Measurements from ENCODE around the gene RIMBP3C. TPM values are rescaled to one million over a fixed set of nuclear protein-coding genes. Genes with fewer than 3 reads are reported as not detected.

RIMBP3C gene
- total and polyA plus RNA-seq, 2 of the 8 experiments (the other 6 are each of a cell fraction or from before 2014, with no cell fraction given): 0.08 TPM; not detected in 1

DNA sequence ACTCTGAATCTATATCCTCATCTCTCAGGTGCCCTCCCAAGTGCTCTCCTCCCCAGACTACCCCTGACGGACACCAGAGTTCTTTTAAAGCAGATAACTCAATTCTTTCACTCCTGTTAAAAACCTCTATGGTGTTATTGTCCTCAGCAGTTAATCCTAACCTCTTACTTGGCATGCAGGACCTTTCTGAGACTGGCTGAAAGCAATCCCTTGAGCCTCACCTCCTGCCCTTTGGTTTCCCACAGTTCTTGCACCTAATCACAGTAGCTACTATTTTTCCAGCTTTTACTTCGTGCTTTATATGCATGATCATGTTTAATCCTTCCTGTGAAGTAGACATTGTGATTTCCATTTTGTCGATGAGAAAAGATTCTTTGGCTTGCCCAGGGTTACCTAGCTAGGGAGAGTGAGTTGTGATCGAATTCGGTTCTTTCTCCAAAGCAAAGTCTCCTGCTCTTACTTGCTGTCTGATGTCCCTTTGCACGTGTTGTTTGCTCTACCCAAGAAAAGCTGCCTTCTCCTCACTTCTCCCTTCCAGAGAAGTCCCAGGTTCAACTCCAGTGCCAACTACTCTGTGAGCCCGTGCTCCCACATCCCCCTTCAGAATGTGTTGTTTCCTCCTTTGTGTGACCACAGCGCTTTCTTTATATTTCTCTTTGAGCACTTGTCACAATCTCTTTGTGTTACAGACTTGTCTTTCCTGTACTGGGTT, 18.4 kb upstream of the RIMBP3C start:
- no peak for FAIRE-seq
- Histone ChIP-seq H3K4me1 (replicated peaks in 1 of 4; ENCODE audit: control insufficient read depth in 3 of 4, insufficient read depth in 4 of 4, low read length in 3 of 4) (peaks cover 0 to 8% (median 6%) of the 10 kb centered on the region in 4 experiments; a peak in 4 of 7 replicates), H2BK20ac (ENCODE audit: low read length) (no peak overlapping the region), H3K9me3 (ENCODE audit: insufficient read depth in 2 of 2, low read depth in 1 of 2, low read length in 1 of 2) (no peaks in the 10 kb centered on the region), H2BK120ac (replicated peaks; ENCODE audit: low read depth, low read length) (no peak overlapping the region), H3K4ac (replicated peaks; ENCODE audit: insufficient read length, low read depth, low read length) (no peak overlapping the region), H3K79me1 (ENCODE audit: low read depth, low read length) (peaks cover 20% of the 10 kb centered on the region), H2BK12ac (ENCODE audit: low read depth, low read length) (no peak overlapping the region), H3K56ac (replicated peaks; ENCODE audit: insufficient read length, low read depth, low read length) (no peak overlapping the region), H4K20me1 (replicated peaks in 1 of 2; ENCODE audit: control insufficient read depth in 1 of 2, insufficient read depth in 2 of 2, low read length in 2 of 2) (peaks cover 36 to 43% of the 10 kb centered on the region in 2 experiments), H3K14ac (ENCODE audit: insufficient read length) (no peak overlapping the region), H2AFZ (ENCODE audit: low read length) (no peak overlapping the region), H4K5ac (ENCODE audit: insufficient read length, low read depth, low read length) (no peak overlapping the region), H2BK5ac (ENCODE audit: low read depth, low read length) (no peak overlapping the region), H4K91ac (replicated peaks; ENCODE audit: insufficient read length, low read length) (no peak overlapping the region), H2AK5ac (ENCODE audit: low read depth, low read length) (no peak overlapping the region), H3K23me2 (ENCODE audit: low read depth, low read length) (peaks cover 2% of the 10 kb centered on the region), H3K36me3 (ENCODE audit: control insufficient read depth in 2 of 4, insufficient read depth in 4 of 4, low read length in 3 of 4) (no peaks in the 10 kb centered on the region; a peak in 1 of 8 replicates), H3K79me2 (ENCODE audit: control insufficient read depth in 1 of 2, insufficient read depth in 2 of 2, low read length in 2 of 2) (peaks cover 63 to 70% of the 10 kb centered on the region in 2 experiments), H3K23ac (ENCODE audit: insufficient read length) (no peak overlapping the region), H3K27ac (ENCODE audit: low read depth, low read length) (no peak overlapping the region), H3K4me2 (ENCODE audit: insufficient read depth in 1 of 2, low read depth in 2 of 2, low read length in 2 of 2) (peak overlapping the region; percentile 54 to 77), H3K27me3 (replicated peaks in 1 of 4; ENCODE audit: control insufficient read depth in 3 of 4, extremely low read depth in 1 of 4, insufficient read depth in 3 of 4, low read length in 3 of 4) (no peaks in the 10 kb centered on the region; a peak in 1 of 7 replicates), H3K9ac (replicated peaks in 1 of 4; ENCODE audit: extremely low read depth in 1 of 4, low read depth in 3 of 4, low read length in 3 of 4) (peak overlapping the region in 1 of 4 experiments; percentile 61; a peak in 2 of 7 replicates), H4K8ac (ENCODE audit: extremely low read depth, insufficient read depth, low read length) (no peak overlapping the region), H3K18ac (ENCODE audit: extremely low read depth, low read length) (no peak overlapping the region), H3K4me3 (ENCODE audit: extremely low read depth in 1 of 4, insufficient read depth in 2 of 4, low read depth in 3 of 4, low read length in 4 of 4) (peak overlapping the region in 3 of 4 experiments; percentile 20 to 77 (median 21); a peak in 4 of 8 replicates), H2BK15ac (ENCODE audit: low read length) (no peak overlapping the region)
- TF ChIP-seq POLR2A (IDR thresholded peaks at IDR 0.05; ENCODE audit: control extremely low read depth in 1 of 2, low read depth in 2 of 2, low read length in 2 of 2) (no peak), TAF7 (optimal IDR thresholded peaks at IDR 0.05; ENCODE audit: borderline replicate concordance, low read depth, low read length) (no peak)
- ChIA-PET POLR2A (ENCODE audit: partially characterized antibody) (interaction anchor here (0.8 to 3.2 kb wide), 6 partner anchors 8 to 148 kb away, joined by 3 to 11 read pairs (median 4); no protein-coding TSS in a partner anchor), CTCF (ENCODE audit: partially characterized antibody) (interaction anchor here (0.8 to 1.6 kb wide), 5 partner anchors 23 to 76 kb away, joined by 3 to 4 read pairs (median 4); partner anchors contain the start of genes SDF2L1 and YDJC)
- WGBS, 2 experiments (ENCODE audit: extremely low coverage in 1 of 2, insufficient coverage in 1 of 2, insufficient read length in 1 of 2, insufficient replicate concordance in 2 of 2, low coverage in 1 of 2, low lambda C conversion rate in 2 of 2, missing lambda C conversion rate in 1 of 2): 75% methylated on average over 8 of the region's 8 CpGs; no CpG with 5 or more reads in 1 of the 2 experiments
- DNase-seq (ENCODE audit: low read depth in 1 of 2, low spot score in 2 of 2): no peak
